OCI-LY1 (cell line): ENCODE measurements around the gene TGFBR1.

ENCODE experiments used
- H2AFZ ChIP-seq: fragments of 200-600 bp; sonication (generic), shearing (Covaris generic); 2 replicates; pipeline ENCODE4 v1.6.0; 2014; ENCODE audit warnings: antibody characterized with exemption, mild to moderate bottlenecking, low read length
- H3F3A ChIP-seq: fragments of 200-600 bp; sonication (generic), shearing (Covaris generic); 2 replicates; pipeline ENCODE4 v1.6.0; 2014; ENCODE audit warnings: mild to moderate bottlenecking, antibody characterized with exemption, low read length, moderate library complexity; ENCODE audit not compliant: insufficient read depth
- H3K27ac ChIP-seq: fragments of 200-600 bp; sonication (generic); 2 replicates; pipeline ENCODE4 v1.5.1; 2014; ENCODE audit warnings: low read length, mixed run types, mild to moderate bottlenecking, low read depth; ENCODE audit not compliant: poor library complexity, severe bottlenecking
- H3K27me3 ChIP-seq: fragments of 200-600 bp; sonication (generic); 2 replicates; pipeline ENCODE4 v1.6.0; 2014; ENCODE audit warnings: antibody characterized with exemption, mild to moderate bottlenecking, low read length, moderate library complexity; ENCODE audit not compliant: insufficient read depth
- H3K36me3 ChIP-seq: fragments of 200-600 bp; sonication (generic); 2 replicates; pipeline ENCODE4 v1.6.1; 2014; ENCODE audit warnings: mild to moderate bottlenecking, antibody characterized with exemption, low read length, moderate library complexity, mixed read lengths; ENCODE audit not compliant: insufficient read depth
- H3K4me1 ChIP-seq: fragments of 200-600 bp; sonication (generic); 2 replicates; pipeline ENCODE4 v1.5.1; 2014; ENCODE audit warnings: mild to moderate bottlenecking, low read length, moderate library complexity; ENCODE audit not compliant: insufficient read depth, severe bottlenecking
- H3K4me2 ChIP-seq: fragments of 200-600 bp; sonication (generic), shearing (Covaris generic); 2 replicates; pipeline ENCODE4 v1.6.1; 2014; ENCODE audit warnings: low read length
- H3K4me3 ChIP-seq: fragments of 200-600 bp; sonication (generic); 2 replicates; pipeline ENCODE4 v1.5.1; 2014; ENCODE audit warnings: low read length, low read depth, mild to moderate bottlenecking, mixed read lengths; ENCODE audit not compliant: poor library complexity, severe bottlenecking
- H3K79me2 ChIP-seq: fragments of 200-600 bp; shearing (Covaris generic); 2 replicates; pipeline ENCODE4 v1.6.1; 2016; ENCODE audit warnings: mixed run types, low read length, mixed read lengths; ENCODE audit not compliant: insufficient read depth
- H3K9ac ChIP-seq: fragments of 200-600 bp; sonication (generic), shearing (Covaris generic); 2 replicates; pipeline ENCODE4 v1.6.1; 2014; ENCODE audit warnings: mild to moderate bottlenecking, low read length, mixed read lengths
- H3K9me2 ChIP-seq: fragments of 200-600 bp; sonication (generic), shearing (Covaris generic); 2 replicates; pipeline ENCODE4 v1.6.1; 2014; ENCODE audit warnings: low read depth, mild to moderate bottlenecking, low read length, mixed read lengths
- H3K9me3 ChIP-seq: fragments of 200-600 bp; shearing (Covaris generic); 2 replicates; pipeline ENCODE4 v1.6.1; 2014; ENCODE audit warnings: low read length, mixed read lengths
- H4K20me1 ChIP-seq: fragments of 200-600 bp; sonication (generic), shearing (Covaris generic); 2 replicates; pipeline ENCODE4 v1.6.0; 2016; ENCODE audit warnings: mild to moderate bottlenecking, low read length; ENCODE audit not compliant: insufficient read depth
- EZH2 ChIP-seq: fragments of 200-600 bp; sonication (generic), shearing (Covaris generic); IDR thresholded peaks from 2 replicates; pipeline ENCODE4 v1.8.0; 2017; ENCODE audit warnings: borderline replicate concordance, mixed run types, mild to moderate bottlenecking, antibody characterized with exemption, low read length, moderate library complexity, mixed read lengths
- TF ChIP-seq, protein P1 (sequence below): fragments of 200-600 bp; sonication (generic), shearing (Covaris generic); IDR thresholded peaks from 2 replicates; pipeline ENCODE4 v1.5.1; 2017; ENCODE audit warnings: mild to moderate bottlenecking, antibody characterized with exemption, low read length, moderate library complexity, mixed read lengths

The TGFBR1 gene

GRCh38 chr9:99107421-99107820 is 2.5 kb downstream of the TGFBR1 start:
- Histone ChIP-seq H3K36me3 (no peaks in the 10 kb centered on the region), H3K27me3 (no peaks in the 10 kb centered on the region), H3K9ac (peak overlapping the region; percentile 8; the same call in 1 of the 2 replicates), H3F3A (no peaks in the 10 kb centered on the region), H3K9me2 (no peaks in the 10 kb centered on the region), H2AFZ (no peak overlapping the region), H4K20me1 (no peaks in the 10 kb centered on the region), H3K4me2 (peak overlapping the region; percentile 94), H3K79me2 (peaks cover 64% of the 10 kb centered on the region), H3K9me3 (no peaks in the 10 kb centered on the region), H3K4me3 (peak overlapping the region; percentile 74), H3K4me1 (peaks cover 74% of the 10 kb centered on the region), H3K27ac (peak overlapping the region; percentile 41)
- TF ChIP-seq, protein P1, sequence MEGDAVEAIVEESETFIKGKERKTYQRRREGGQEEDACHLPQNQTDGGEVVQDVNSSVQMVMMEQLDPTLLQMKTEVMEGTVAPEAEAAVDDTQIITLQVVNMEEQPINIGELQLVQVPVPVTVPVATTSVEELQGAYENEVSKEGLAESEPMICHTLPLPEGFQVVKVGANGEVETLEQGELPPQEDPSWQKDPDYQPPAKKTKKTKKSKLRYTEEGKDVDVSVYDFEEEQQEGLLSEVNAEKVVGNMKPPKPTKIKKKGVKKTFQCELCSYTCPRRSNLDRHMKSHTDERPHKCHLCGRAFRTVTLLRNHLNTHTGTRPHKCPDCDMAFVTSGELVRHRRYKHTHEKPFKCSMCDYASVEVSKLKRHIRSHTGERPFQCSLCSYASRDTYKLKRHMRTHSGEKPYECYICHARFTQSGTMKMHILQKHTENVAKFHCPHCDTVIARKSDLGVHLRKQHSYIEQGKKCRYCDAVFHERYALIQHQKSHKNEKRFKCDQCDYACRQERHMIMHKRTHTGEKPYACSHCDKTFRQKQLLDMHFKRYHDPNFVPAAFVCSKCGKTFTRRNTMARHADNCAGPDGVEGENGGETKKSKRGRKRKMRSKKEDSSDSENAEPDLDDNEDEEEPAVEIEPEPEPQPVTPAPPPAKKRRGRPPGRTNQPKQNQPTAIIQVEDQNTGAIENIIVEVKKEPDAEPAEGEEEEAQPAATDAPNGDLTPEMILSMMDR = no peak
- no peak for TF ChIP-seq EZH2

GRCh38 chr9:99108131-99108530 is 3.2 kb downstream of the TGFBR1 start:
- Histone ChIP-seq H4K20me1 (no peaks in the 10 kb centered on the region), H2AFZ (no peak overlapping the region), H3K36me3 (no peaks in the 10 kb centered on the region), H3K4me2 (peak overlapping the region; percentile 94; the same call in 1 of the 2 replicates), H3K27me3 (no peaks in the 10 kb centered on the region), H3K4me3 (peak overlapping the region; percentile 74), H3K27ac (peak overlapping the region; percentile 41), H3K4me1 (peaks cover 81% of the 10 kb centered on the region), H3K79me2 (peaks cover 67% of the 10 kb centered on the region), H3F3A (no peaks in the 10 kb centered on the region), H3K9me2 (no peaks in the 10 kb centered on the region), H3K9ac (no peak overlapping the region), H3K9me3 (no peaks in the 10 kb centered on the region)
- TF ChIP-seq EZH2 = no peak
- TF ChIP-seq, protein P1 = no peak

DNA sequence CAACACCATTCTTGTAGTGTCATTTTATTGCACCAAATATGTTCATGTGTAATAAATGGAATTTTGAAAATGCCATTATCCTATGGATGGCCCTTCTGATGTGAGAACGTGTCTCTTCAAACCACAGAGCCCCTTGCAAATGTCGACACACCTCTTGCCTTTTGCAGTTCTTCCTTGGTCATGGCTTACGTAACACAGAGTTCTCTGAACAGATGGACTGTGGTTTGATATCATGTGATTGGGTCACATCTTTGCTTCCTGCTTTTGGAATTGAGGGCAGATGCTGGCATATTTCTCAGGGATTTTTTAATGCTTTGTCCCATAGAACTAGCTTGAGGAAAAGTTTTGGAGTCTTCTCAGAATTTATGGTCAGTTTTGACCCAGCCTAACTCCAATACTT is 4.6 kb downstream of the TGFBR1 start:
- Histone ChIP-seq H3K9me2 (no peaks in the 10 kb centered on the region), H3K9ac (no peak overlapping the region), H3K4me3 (no peak overlapping the region), H4K20me1 (no peaks in the 10 kb centered on the region), H3K9me3 (no peaks in the 10 kb centered on the region), H3K27ac (peak overlapping the region; percentile 22), H3K4me1 (peaks cover 87% of the 10 kb centered on the region), H3K36me3 (no peaks in the 10 kb centered on the region), H3K27me3 (no peaks in the 10 kb centered on the region), H3F3A (no peaks in the 10 kb centered on the region), H2AFZ (no peak overlapping the region), H3K4me2 (peak overlapping the region; percentile 20; the same call in 1 of the 2 replicates), H3K79me2 (peaks cover 80% of the 10 kb centered on the region)
- no peak for TF ChIP-seq EZH2
- TF ChIP-seq, protein P1 = no peak
